Kidney epithelial cell (primary cell): ENCODE results near the gene NAA15. TPM values are rescaled to one million over a fixed set of nuclear protein-coding genes. Genes with fewer than 3 reads are reported as not detected.

Source experiments
- DNase-seq: peaks from one replicate; pipeline ENCODE4 v3.0.0-alpha.2; 2010; ENCODE audit warnings: low read depth
- H3K27me3 ChIP-seq: 2 replicates; pipeline ENCODE4 v1.6.0; 2011; ENCODE audit warnings: low read length; ENCODE audit not compliant: control insufficient read depth, insufficient read depth
- H3K36me3 ChIP-seq: 2 replicates; pipeline ENCODE4 v1.5.1; 2011; ENCODE audit warnings: low read length; ENCODE audit not compliant: control insufficient read depth, insufficient read depth
- H3K4me3 ChIP-seq: 2 replicates; pipeline ENCODE4 v1.5.1; 2011; ENCODE audit warnings: low read depth, mild to moderate bottlenecking, control low read depth, low read length
- total RNA-seq: library from RNA; depleted of rRNA; stranded (reverse); fragments of >200 nt; gene quantifications from 2 replicates; pipeline ENCODE4 v1.2.3, GENCODE V29; 2015
- TF ChIP-seq, protein P1 (sequence below): IDR thresholded peaks from 2 replicates; pipeline ENCODE4 v1.5.1; 2011; ENCODE audit warnings: mild to moderate bottlenecking, moderate library complexity, low read length, control low read depth, inconsistent platforms; ENCODE audit not compliant: insufficient read depth, poor library complexity, severe bottlenecking

The NAA15 gene
- total RNA-seq, 1 donor from 2014 or later = 31.0 TPM

DNA sequence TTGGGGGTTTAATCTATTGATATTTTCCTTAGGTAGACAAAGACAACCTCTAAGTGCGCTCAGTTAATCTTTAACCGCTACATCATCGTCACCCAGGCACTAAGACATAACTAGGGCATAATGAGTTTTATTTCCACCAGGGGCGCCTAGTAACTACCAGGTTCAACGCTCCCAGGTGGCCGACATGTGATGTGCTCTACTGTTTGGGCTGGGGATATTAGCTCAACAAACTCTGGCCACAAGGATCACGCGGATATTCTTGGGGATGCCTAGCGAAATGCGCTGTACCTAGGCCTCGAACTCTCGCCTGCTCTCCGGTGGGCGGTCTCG lies 151.7 kb downstream of the NAA15 start:
- H3K27me3 ChIP-seq = no peaks in the 10 kb centered on the region
- peak overlapping the region; percentile 67 for H3K4me3 ChIP-seq
- DNase-seq = peak; percentile 72
- TF ChIP-seq, protein P1, sequence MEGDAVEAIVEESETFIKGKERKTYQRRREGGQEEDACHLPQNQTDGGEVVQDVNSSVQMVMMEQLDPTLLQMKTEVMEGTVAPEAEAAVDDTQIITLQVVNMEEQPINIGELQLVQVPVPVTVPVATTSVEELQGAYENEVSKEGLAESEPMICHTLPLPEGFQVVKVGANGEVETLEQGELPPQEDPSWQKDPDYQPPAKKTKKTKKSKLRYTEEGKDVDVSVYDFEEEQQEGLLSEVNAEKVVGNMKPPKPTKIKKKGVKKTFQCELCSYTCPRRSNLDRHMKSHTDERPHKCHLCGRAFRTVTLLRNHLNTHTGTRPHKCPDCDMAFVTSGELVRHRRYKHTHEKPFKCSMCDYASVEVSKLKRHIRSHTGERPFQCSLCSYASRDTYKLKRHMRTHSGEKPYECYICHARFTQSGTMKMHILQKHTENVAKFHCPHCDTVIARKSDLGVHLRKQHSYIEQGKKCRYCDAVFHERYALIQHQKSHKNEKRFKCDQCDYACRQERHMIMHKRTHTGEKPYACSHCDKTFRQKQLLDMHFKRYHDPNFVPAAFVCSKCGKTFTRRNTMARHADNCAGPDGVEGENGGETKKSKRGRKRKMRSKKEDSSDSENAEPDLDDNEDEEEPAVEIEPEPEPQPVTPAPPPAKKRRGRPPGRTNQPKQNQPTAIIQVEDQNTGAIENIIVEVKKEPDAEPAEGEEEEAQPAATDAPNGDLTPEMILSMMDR = peak; percentile 53
- H3K36me3 ChIP-seq = no peaks in the 10 kb centered on the region

DNA sequence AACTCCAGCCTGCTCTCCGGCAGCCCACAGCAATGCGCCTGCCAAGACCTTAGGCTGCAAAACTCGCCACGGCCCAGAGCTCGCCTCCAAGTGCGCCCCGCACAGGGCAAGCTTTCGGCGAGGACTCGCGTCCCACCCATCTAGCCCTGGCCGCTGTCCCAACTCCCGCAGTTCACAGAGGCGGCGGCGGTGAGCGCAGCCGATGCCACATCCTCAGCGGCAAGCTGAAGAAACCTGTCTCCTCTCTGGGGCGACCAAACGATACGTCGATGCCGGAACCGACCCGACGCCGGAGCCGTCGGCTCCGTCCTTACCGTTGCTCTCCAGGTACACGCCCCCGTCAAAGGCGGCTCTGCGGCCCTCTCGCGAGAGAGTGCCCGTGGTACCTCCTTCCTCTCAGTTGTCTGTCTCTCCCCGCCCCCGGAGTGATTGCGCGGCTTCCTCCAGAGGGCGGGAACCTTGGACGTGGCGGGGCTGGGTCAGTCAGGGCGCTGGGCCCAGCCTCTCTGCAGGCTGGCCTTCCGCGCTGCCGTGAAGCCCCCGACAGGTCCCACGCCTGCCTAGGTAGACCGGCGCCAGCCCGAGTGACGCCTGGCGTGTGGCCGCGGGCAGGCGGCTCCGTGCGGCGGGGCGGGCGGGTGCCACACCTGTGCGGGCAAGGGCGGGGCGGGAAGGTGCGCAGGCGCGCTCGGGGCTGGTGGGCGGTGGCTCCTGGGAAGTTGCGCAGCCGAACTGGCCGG lies 152.2 kb downstream of the NAA15 start:
- no peaks in the 10 kb centered on the region for H3K36me3 ChIP-seq
- H3K4me3 ChIP-seq = peak overlapping the region; percentile 67
- peak; percentile 87 for DNase-seq
- TF ChIP-seq, protein P1 = no peak
- H3K27me3 ChIP-seq = no peaks in the 10 kb centered on the region

DNA sequence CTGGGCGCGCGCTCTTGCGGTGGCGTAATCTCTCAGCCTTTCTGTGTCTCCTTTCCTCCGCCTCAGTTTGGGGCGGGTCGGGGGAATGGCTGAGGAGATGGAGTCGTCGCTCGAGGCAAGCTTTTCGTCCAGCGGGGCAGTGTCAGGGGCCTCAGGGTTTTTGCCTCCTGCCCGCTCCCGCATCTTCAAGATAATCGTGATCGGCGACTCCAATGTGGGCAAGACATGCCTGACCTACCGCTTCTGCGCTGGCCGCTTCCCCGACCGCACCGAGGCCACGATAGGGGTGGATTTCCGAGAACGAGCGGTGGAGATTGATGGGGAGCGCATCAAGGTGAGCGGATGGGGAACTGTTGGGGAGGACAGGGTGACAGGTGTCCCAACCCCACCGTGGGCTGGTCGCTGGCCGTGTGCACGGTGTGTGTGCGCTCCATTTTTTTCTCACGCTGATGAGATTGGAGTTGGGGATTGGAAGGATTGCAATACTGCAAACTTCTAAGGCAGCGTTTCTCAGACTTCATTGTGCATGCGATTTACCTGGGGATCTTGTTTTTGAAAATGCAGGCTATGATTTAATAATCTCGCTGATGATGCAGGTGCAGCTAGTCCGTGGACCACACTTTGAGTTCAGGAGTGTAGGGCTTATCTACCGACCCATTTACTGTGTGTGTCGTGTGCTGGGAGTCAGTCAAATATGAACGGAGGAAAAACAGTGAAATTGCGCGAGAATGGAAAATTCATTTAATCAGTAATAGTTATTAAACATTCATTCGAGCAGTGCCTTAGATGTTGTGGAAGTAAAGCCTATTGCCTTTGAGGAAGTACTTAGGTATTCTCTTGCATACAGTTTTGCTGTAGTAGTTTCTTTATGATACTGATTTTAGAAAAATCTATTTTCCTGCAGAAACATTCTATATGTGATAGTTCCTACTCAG lies 153.1 kb downstream of the NAA15 start, which contains the start of gene RAB33B:
RAB33B (plus strand) TSS at position 11 of the 935 bp plus-strand sequence; CDS start at position 86, 75 bp downstream.
- Histone ChIP-seq H3K27me3 (no peaks in the 10 kb centered on the region), H3K36me3 (no peaks in the 10 kb centered on the region), H3K4me3 (peak within 1 kb of the TSS; percentile 67)
- DNase-seq = no peak
- TF ChIP-seq, protein P1 = no peak

DNA sequence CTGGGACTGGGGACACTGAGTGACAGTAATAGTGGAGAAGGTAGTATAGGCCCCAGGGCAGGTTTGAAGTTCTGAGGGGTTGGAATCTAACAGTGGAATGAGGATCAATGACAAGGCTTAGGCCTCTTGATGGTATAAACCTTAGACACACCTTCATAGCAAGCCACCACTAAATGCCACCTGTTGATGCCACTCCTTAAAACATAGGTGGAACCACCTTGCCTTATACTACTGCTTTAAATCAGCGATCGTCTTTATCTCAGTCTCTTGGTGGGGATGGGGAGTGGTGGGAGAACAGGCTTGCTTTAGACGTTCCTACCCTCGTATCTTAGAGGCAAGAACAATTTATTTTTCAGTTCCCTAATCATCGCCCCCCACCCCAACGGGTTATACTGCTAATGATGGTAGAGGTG lies 153.8 kb downstream of the NAA15 start:
- Histone ChIP-seq H3K4me3 (peak overlapping the region; percentile 67), H3K36me3 (no peaks in the 10 kb centered on the region), H3K27me3 (no peaks in the 10 kb centered on the region)
- DNase-seq = no peak
- TF ChIP-seq, protein P1 = no peak

DNA sequence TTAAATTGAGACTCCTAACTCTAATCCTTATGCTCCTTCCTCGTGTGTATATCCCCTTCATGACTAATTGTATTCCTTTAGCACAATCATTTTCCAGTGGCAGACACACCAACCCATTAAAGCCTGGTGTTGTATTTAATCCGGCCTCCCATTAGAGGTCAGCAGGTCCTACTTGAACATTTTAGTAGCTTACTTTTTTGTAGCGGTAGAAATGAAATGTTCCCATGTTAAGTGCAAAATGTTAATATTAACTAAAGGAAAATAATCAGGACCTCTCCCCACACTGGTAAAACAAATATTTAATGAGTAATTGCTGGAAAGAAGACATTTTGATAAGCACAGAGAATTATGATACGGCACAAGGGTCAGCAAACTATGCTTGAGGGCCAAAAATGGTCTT lies 156.0 kb downstream of the NAA15 start:
- Histone ChIP-seq H3K36me3 (no peaks in the 10 kb centered on the region), H3K27me3 (no peaks in the 10 kb centered on the region), H3K4me3 (no peak overlapping the region)
- no peak for DNase-seq
- TF ChIP-seq, protein P1 = no peak
